Vagina (tissue), 2 donors: ENCODE measurements around the gene RPH3AL.

Source experiments
- POLR2A ChIP-seq, 2 donors: fragments of 450-650 bp; IDR thresholded peaks; one replicate each; pipeline ENCODE4 v1.6.1; 2017; ENCODE audit warnings: antibody characterized with exemption in 2 of 2, mild to moderate bottlenecking in 2 of 2, moderate library complexity in 2 of 2
- POLR2AphosphoS5 ChIP-seq, 2 donors: sonication (generic); formaldehyde crosslinking; IDR thresholded peaks; one replicate each; pipeline ENCODE4 v1.9.0; 2017; ENCODE audit warnings: antibody characterized with exemption in 2 of 2, mild to moderate bottlenecking in 2 of 2, low read depth in 1 of 2; ENCODE audit not compliant: insufficient read depth in 1 of 2
- TF ChIP-seq, protein P1 (sequence below), 3 experiments: fragments of 450-650 bp in 2 of 3; fragments of 200-600 bp in 1 of 3; sonication (generic) in 1 of 3; IDR thresholded peaks; one replicate each; pipeline ENCODE4 v1.5.1; 2017 to 2019; ENCODE audit warnings: antibody characterized with exemption in 3 of 3, mild to moderate bottlenecking in 2 of 3, moderate library complexity in 2 of 3

DNA sequence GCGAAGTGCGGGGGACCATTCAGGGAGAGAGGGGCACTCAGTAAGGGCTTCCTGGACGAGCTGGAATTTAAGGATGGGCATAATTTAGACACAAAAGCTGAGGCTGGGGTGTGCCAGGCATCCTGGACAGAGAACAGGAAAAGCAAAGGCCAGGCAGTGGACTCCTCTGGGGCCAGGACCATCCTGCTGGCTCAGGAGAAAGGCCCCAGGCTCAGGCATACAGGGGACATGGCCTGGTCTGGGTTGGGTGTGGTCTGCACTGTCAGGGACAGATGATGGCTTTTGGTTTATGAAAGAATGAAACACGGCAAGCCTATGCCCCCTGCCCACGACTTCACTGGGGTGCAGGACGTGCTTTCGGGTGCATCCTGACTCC, 122.2 kb downstream of the RPH3AL start:
- TF ChIP-seq, protein P1, sequence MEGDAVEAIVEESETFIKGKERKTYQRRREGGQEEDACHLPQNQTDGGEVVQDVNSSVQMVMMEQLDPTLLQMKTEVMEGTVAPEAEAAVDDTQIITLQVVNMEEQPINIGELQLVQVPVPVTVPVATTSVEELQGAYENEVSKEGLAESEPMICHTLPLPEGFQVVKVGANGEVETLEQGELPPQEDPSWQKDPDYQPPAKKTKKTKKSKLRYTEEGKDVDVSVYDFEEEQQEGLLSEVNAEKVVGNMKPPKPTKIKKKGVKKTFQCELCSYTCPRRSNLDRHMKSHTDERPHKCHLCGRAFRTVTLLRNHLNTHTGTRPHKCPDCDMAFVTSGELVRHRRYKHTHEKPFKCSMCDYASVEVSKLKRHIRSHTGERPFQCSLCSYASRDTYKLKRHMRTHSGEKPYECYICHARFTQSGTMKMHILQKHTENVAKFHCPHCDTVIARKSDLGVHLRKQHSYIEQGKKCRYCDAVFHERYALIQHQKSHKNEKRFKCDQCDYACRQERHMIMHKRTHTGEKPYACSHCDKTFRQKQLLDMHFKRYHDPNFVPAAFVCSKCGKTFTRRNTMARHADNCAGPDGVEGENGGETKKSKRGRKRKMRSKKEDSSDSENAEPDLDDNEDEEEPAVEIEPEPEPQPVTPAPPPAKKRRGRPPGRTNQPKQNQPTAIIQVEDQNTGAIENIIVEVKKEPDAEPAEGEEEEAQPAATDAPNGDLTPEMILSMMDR (IDR thresholded peaks at IDR 0.05) = no peak
- no peak for TF ChIP-seq POLR2A (IDR thresholded peaks at IDR 0.05)
- TF ChIP-seq POLR2AphosphoS5 (IDR thresholded peaks at IDR 0.05; ENCODE audit: insufficient read depth in 1 of 2, low read depth in 1 of 2) = no peak
